Activated B cell treated with CpG ODN at 0.5 μM for 24 hours (primary cell): ENCODE results near the gene CPNE4. TPM values are rescaled to one million over a fixed set of nuclear protein-coding genes. Genes with fewer than 3 reads are reported as not detected.

ENCODE experiments used
- ATAC-seq: fragments of 200-7000 bp; cut with Tn5 transposase; one replicate; pipeline ENCODE4 v1.10.0; 2021; ENCODE audit warnings: low read depth, mild to moderate bottlenecking, moderate library complexity
- CTCF ChIA-PET: fragments of 350-600 bp; sonication (Branson Sonifier 250); formaldehyde crosslinking; loops from one replicate; lab custom pipeline; 2021; ENCODE audit warnings: antibody characterized with exemption; lab: Charles Lee
- POLR2A ChIA-PET: fragments of 350-600 bp; sonication (Branson Sonifier 250); formaldehyde crosslinking; loops from one replicate; lab custom pipeline; 2021; ENCODE audit warnings: antibody characterized with exemption; lab: Charles Lee
- DNase-seq: peaks from one replicate; pipeline ENCODE4 v3.0.0; 2022
- H3K27ac Mint-ChIP-seq: one replicate; pipeline ENCODE4 v1.8.0; 2020; ENCODE audit warnings: mixed read lengths
- H3K27me3 Mint-ChIP-seq: one replicate; pipeline ENCODE4 v1.8.0; 2021; ENCODE audit warnings: mixed read lengths
- H3K36me3 Mint-ChIP-seq: one replicate; pipeline ENCODE4 v1.8.0; 2021; ENCODE audit warnings: low read depth, mixed read lengths
- H3K4me1 Mint-ChIP-seq: one replicate; pipeline ENCODE4 v1.8.0; 2021; ENCODE audit warnings: mixed read lengths
- H3K4me3 Mint-ChIP-seq: one replicate; pipeline ENCODE4 v1.8.0; 2020; ENCODE audit warnings: mild to moderate bottlenecking, mixed read lengths
- H3K9me3 Mint-ChIP-seq: one replicate; pipeline ENCODE4 v1.8.0; 2020; ENCODE audit warnings: mixed read lengths
- intact Hi-C: fragments of 100-400 bp; cut with micrococcal nuclease; formaldehyde crosslinking; loops from one replicate; pipeline ENCODE4 v1.15.1; 2024
- total RNA-seq: library from RNA; stranded (reverse); gene quantifications from 2 replicates; pipeline ENCODE4 v1.2.3, GENCODE V29; 2022
- TF ChIP-seq, protein P1 (sequence below): fragments of 200-600 bp; IDR thresholded peaks from one replicate; pipeline ENCODE4 v1.8.0; 2022; ENCODE audit warnings: antibody characterized with exemption, mild to moderate bottlenecking

Gene CPNE4
- total RNA-seq, 1 donor from 2014 or later: not detected

DNA sequence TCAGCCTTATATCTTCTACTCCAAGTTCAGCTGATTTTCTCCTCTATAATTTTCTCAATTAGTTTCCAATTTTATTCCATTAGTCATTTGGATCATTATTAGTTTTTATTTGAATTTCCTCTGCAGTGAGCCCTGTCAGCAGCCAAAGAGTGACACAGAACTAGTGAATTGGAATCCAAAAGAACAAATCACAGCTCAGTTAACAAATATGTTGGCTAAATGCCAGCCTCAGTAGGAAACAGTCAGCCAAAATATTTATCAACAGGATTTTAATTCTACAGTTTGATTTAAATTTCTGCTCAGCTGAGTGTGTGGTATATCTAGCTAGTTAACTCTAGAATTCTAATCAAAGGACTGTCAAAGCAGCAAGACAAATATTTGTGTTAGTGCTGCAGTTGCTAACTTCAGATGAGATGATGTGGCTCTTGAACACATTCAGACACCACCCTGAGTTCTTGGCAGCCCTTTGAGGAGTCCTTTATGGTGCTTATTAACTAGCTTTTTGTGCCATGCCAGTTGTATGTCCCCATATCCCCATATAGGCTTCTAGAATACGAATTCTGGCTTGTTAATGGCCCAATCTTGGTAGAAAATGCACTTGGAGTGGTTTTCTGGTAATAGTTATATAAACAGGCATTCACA, 194.5 kb downstream of the CPNE4 start:
- intact Hi-C loops: no loop called here
- Mint-ChIP-seq H3K27me3 (no peaks in the 10 kb centered on the region), H3K27ac (no peak overlapping the region), H3K4me3 (no peak overlapping the region), H3K9me3 (no peaks in the 10 kb centered on the region), H3K36me3 (no peaks in the 10 kb centered on the region), H3K4me1 (no peaks in the 10 kb centered on the region)
- ChIA-PET POLR2A (no interaction called here), CTCF (no interaction called here)
- TF ChIP-seq, protein P1, sequence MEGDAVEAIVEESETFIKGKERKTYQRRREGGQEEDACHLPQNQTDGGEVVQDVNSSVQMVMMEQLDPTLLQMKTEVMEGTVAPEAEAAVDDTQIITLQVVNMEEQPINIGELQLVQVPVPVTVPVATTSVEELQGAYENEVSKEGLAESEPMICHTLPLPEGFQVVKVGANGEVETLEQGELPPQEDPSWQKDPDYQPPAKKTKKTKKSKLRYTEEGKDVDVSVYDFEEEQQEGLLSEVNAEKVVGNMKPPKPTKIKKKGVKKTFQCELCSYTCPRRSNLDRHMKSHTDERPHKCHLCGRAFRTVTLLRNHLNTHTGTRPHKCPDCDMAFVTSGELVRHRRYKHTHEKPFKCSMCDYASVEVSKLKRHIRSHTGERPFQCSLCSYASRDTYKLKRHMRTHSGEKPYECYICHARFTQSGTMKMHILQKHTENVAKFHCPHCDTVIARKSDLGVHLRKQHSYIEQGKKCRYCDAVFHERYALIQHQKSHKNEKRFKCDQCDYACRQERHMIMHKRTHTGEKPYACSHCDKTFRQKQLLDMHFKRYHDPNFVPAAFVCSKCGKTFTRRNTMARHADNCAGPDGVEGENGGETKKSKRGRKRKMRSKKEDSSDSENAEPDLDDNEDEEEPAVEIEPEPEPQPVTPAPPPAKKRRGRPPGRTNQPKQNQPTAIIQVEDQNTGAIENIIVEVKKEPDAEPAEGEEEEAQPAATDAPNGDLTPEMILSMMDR: no peak
- DNase-seq (no peak), ATAC-seq (no peak)

DNA sequence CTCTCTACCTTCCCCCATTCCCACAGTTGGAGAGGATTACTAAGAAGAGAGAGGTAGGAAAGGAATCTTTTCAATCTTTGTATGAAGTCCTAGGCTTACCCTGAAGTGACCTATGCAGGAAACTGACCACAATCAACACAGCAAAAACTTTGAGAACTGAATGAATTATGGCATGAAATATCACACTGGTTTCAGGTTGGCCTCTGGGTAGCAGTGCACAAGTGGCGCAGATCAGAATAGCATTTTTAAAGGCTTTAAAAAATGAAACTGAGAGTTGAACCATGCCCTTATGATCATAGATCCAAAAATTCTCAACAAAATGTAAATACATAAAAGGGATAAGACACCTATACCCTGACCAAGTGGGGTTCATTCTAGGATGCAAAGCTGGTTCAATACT, 198.9 kb downstream of the CPNE4 start:
- DNase-seq (no peak), ATAC-seq (no peak)
- Mint-ChIP-seq H3K4me1 (no peaks in the 10 kb centered on the region), H3K27me3 (no peaks in the 10 kb centered on the region), H3K27ac (no peak overlapping the region), H3K36me3 (no peaks in the 10 kb centered on the region), H3K9me3 (no peaks in the 10 kb centered on the region), H3K4me3 (no peak overlapping the region)
- intact Hi-C loops: no loop called here
- CTCF ChIA-PET: no interaction called here
- POLR2A ChIA-PET: no interaction called here
- TF ChIP-seq, protein P1: no peak

DNA sequence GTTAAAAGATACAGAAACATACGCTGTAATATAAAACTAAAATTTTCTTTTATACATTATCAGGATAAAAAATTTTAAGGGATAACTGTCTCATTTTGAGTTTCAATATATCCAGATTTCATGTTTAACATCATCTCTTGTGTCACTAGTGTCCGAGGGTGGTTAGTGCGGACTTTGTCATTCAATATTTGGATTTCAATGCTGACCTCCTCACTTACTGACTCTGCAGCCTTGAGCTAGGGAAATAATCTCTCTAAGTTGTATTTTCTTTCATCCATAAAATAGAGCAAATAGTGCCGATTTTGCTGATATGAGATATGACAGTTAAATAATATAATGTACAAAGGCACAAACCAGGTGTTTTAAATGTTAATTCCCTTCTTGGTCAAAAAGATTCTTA, 203.2 kb downstream of the CPNE4 start:
- no peak overlapping the region for H3K4me3 Mint-ChIP-seq
- no peaks in the 10 kb centered on the region for H3K4me1 Mint-ChIP-seq
- intact Hi-C loops: no loop called here

DNA sequence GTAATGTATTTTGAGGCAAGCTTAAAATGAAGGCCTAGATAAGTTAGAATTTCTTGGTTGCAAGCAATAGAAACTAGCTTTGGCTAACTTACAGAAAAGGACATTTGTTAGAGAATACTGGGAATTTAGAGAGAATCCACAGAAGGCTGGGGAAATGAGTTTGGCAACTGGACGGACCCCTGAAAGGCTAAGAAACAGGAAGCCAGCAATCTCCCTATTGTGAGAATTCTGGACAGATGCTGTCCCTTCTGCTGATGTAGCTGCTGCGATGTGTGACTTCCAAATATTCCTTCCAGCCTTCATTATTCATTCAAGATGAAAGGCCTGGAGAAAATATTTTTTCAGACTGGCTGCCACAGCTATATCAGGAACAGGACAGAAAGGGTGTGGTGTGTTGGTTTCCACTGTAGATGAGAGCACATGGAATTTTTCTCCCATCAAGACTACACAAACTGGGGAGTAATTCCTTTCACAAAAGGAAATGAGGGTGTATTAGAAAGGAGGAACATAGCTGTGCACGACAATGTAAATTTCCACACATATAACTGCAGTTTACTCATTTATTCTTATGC, 213.5 kb downstream of the CPNE4 start:
- DNase-seq (no peak), ATAC-seq (no peak)
- ChIA-PET POLR2A (no interaction called here), CTCF (no interaction called here)
- Mint-ChIP-seq H3K4me3 (no peak overlapping the region), H3K27ac (no peak overlapping the region), H3K36me3 (no peaks in the 10 kb centered on the region), H3K4me1 (no peaks in the 10 kb centered on the region), H3K9me3 (no peaks in the 10 kb centered on the region), H3K27me3 (peaks cover 4% of the 10 kb centered on the region)
- TF ChIP-seq, protein P1: no peak
- intact Hi-C loops: no loop called here

More for the DNA sequence above, 203.2 kb downstream of the CPNE4 start:
- H3K9me3 Mint-ChIP-seq: no peaks in the 10 kb centered on the region
- CTCF ChIA-PET: no interaction called here
- no peaks in the 10 kb centered on the region for H3K27me3 Mint-ChIP-seq
- ATAC-seq (no peak), DNase-seq (no peak)
- POLR2A ChIA-PET: no interaction called here
- TF ChIP-seq, protein P1: no peak
- H3K36me3 Mint-ChIP-seq: no peaks in the 10 kb centered on the region
- no peak overlapping the region for H3K27ac Mint-ChIP-seq

DNA sequence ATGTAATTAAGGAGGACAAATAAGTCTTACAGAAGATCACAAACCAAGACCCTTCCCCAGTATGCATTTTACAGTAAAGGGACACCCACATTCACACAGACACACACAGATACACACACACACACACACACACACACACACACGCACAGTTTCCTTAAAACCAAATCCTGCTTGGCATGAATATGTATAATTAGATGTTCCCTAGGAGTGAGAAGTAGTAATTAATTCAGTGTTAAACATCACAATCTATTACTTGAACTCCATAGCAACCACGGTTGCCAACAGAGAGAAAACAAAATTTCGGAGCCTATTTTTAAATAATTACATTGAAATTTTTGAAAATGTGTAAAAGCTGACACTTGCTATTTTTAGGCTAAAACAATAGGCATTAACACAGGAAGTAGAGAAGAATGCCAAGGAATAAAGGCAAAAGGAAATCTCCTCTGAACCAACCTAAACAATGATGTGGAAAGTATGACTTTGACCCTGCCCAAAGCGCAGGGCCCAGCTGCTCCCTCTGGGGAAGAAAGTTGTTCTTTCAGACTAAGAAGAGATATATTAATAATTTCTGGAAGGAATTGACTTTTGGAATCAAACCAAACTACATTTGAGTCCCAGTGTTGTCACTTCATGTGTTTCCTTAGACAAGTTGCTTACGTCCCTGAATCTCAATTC, 215.3 kb downstream of the CPNE4 start:
- Mint-ChIP-seq H3K9me3 (no peaks in the 10 kb centered on the region), H3K4me3 (no peak overlapping the region), H3K36me3 (no peaks in the 10 kb centered on the region), H3K27me3 (peaks cover 4% of the 10 kb centered on the region), H3K27ac (no peak overlapping the region), H3K4me1 (no peaks in the 10 kb centered on the region)
- intact Hi-C loops: no loop called here
- ATAC-seq: no peak
- ChIA-PET CTCF (no interaction called here), POLR2A (no interaction called here)
- TF ChIP-seq, protein P1: no peak
- DNase-seq: no peak
